Naive B cell (primary cell): ENCODE results near the gene EPB41L2. TPM values are rescaled to one million over a fixed set of nuclear protein-coding genes. Genes with fewer than 3 reads are reported as not detected.

Source experiments
- ATAC-seq, 2 donors: fragments of 150-1000 bp; cut with Tn5 transposase; 2 replicates each; pipeline ENCODE4 v1.10.0; 2021; ENCODE audit warnings: low read depth in 2 of 2, mild to moderate bottlenecking in 2 of 2, moderate library complexity in 2 of 2
- DNase-seq: peaks from one replicate; pipeline ENCODE4 v3.0.0; 2022
- H3K27ac Mint-ChIP-seq, 6 donors: one replicate each; pipeline ENCODE4 v1.8.0; 2020 to 2022; ENCODE audit warnings: mild to moderate bottlenecking in 6 of 6, mixed read lengths in 6 of 6, moderate library complexity in 5 of 6, inconsistent platforms in 2 of 6
- H3K27me3 Mint-ChIP-seq, 3 donors: one replicate each; pipeline ENCODE4 v1.8.0; 2021 to 2022; ENCODE audit warnings: mixed read lengths in 3 of 3, mild to moderate bottlenecking in 1 of 3
- H3K36me3 Mint-ChIP-seq, 2 donors: one replicate each; pipeline ENCODE4 v1.8.0; 2020 to 2022; ENCODE audit warnings: mixed read lengths in 2 of 2, inconsistent platforms in 1 of 2, mild to moderate bottlenecking in 1 of 2
- H3K4me1 Mint-ChIP-seq, 3 donors: one replicate each; pipeline ENCODE4 v1.8.0; 2020 to 2022; ENCODE audit warnings: mixed read lengths in 3 of 3, inconsistent platforms in 1 of 3, mild to moderate bottlenecking in 1 of 3, moderate library complexity in 1 of 3
- H3K4me3 Mint-ChIP-seq, 8 donors: one replicate each; pipeline ENCODE4 v1.8.0; 2020 to 2022; ENCODE audit warnings: mild to moderate bottlenecking in 8 of 8, mixed read lengths in 8 of 8, moderate library complexity in 8 of 8, inconsistent platforms in 2 of 8
- H3K9me3 Mint-ChIP-seq, 7 donors: one replicate each; pipeline ENCODE4 v1.8.0; 2020 to 2022; ENCODE audit warnings: mixed read lengths in 7 of 7, mild to moderate bottlenecking in 5 of 7, inconsistent platforms in 2 of 7, moderate library complexity in 1 of 7
- polyA plus RNA-seq, 6 donors: library from polyadenylated mRNA; unstranded; fragments of 300-500 nt; fragmentation: Illumina TruSeq; gene quantifications; one replicate each; pipeline ENCODE4 v1.2.3, GENCODE V29; 2021; ENCODE audit warnings: low read depth in 6 of 6

EPB41L2 gene
- polyA plus RNA-seq, 6 donors from 2014 or later, result 10.9 to 51.1 (median 34.0) TPM

DNA sequence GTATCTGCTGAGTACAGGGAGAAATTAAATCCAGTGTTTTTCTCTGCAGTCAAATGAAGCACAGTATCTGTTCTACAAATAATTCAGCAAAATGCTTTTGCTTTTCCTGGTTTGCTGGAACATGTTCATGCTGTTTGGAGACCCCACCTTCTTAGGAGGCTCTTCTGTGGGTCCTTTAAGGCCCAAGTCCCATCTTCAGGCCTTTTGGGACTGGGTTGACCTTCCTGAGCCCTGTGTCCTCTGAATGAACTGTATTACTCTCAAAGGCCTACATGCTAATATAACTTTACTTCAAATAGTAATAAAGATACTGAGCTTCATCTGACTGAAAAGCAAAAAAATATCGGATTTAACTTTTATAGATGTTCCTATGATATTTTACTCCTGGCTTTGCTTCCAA is 216.5 kb downstream of the EPB41L2 start:
- no peak for ATAC-seq
- no peaks in the 10 kb centered on the region for H3K9me3 Mint-ChIP-seq

DNA sequence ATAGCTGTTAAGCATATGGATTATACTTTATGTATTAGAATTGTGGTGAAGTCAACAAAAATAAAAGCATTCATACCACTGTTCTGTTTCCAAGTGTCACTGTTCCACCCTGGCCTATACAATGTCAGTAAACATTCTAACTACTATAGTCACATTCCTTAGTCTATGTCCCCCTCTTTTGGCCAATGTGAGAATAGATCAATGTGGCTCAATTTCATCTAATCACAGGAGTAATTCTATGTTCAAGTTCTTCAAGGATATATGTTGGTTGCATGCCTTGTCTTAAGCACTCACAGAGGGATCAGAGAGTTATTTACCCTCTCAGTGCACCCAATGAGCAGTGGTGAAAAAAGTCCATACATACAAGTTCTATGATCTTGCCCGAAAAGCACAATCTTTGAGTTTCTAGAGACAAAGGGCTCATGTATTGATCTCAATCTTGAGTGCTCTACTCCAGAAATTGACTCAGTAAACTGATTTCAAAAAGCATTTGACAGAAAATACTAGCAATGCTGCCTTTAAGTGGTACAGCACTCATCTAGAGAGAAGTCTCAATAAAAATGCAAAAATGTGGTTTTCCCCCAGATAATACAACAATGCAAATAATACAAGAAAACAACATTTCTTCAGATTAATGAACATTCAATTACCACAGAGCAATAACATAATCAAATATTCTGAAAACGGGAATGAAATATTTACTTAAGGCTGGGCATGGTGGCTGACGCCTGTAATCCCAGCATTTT is 219.3 kb downstream of the EPB41L2 start:
- Mint-ChIP-seq H3K27me3 (no peaks in the 10 kb centered on the region), H3K9me3 (no peaks in the 10 kb centered on the region), H3K4me3 (no peak overlapping the region), H3K27ac (no peak overlapping the region), H3K36me3 (peaks cover 11% of the 10 kb centered on the region in 2 donors), H3K4me1 (peaks cover 18 to 23% (median 21%) of the 10 kb centered on the region in 3 donors)
- peak; percentile 59 to 64 for ATAC-seq
- peak; percentile 21 for DNase-seq

More for the DNA sequence above, 216.5 kb downstream of the EPB41L2 start:
- Mint-ChIP-seq H3K27ac (peak overlapping the region in 3 of 6 donors; percentile 32 to 78 (median 74)), H3K4me1 (peaks cover 22 to 36% (median 31%) of the 10 kb centered on the region in 3 donors), H3K36me3 (peaks cover 0 to under 1% of the 10 kb centered on the region in 2 donors), H3K27me3 (no peaks in the 10 kb centered on the region), H3K4me3 (peak overlapping the region in 1 of 8 donors; percentile 66)
- no peak for DNase-seq

DNA sequence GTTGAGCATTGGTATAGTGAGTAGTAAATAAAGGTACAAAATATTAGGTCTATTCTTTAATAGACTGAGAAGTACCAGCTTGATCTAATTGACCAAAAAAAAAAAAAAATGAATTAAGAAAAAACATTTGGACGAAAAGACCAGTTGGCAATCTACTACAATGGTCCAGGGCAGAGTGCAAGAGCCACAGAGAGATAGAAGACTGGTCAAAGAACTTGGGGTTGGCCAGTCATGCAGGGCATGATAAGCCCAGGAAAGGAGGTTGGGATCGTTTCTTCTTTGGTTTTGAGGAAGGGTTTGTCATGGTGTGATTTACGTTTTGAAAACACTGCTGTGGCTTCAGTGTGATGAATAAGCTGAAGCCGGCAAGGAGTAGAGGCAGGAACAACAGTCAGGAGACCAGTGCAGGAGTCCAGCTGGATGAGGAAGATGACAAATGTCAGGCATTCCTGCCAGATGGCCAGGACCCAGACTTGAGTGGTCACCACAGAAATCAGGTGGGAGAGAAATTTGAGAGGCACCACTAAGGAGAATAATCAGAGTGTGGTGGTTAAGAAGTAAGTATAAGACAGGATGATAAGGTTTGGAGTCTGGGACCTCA is 221.8 kb downstream of the EPB41L2 start:
- peak overlapping the region in 3 of 6 donors; percentile 6 to 86 (median 47) for H3K27ac Mint-ChIP-seq
- H3K4me1 Mint-ChIP-seq, result no peaks in the 10 kb centered on the region
- ATAC-seq (no peak), DNase-seq (no peak)
- H3K27me3 Mint-ChIP-seq, result no peaks in the 10 kb centered on the region
- H3K4me3 Mint-ChIP-seq, result no peak overlapping the region
- no peaks in the 10 kb centered on the region for H3K9me3 Mint-ChIP-seq
- H3K36me3 Mint-ChIP-seq, result peaks cover 11 to 17% of the 10 kb centered on the region in 2 donors

DNA sequence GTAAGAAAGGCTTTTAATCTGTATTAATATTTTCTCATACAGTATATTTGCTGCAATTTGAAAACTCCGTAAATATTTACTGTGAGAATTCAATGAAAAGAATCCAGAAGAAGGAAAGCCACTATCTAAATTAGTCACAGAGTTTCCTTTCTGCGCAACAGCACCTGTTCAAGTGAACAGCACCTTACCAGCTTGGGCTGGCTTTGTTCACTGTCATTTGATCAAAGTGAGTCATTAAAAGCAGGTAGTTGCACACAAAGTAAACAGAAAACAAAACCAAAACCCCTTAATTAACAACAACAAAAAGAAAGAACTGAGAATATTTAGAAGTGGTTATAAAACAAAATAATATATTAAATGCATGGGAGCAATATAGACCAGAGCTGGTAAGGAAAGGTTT is 223.0 kb downstream of the EPB41L2 start:
- H3K27ac Mint-ChIP-seq, result no peak overlapping the region
- ATAC-seq, result no peak
- peaks cover 11 to 17% of the 10 kb centered on the region in 2 donors for H3K36me3 Mint-ChIP-seq

DNA sequence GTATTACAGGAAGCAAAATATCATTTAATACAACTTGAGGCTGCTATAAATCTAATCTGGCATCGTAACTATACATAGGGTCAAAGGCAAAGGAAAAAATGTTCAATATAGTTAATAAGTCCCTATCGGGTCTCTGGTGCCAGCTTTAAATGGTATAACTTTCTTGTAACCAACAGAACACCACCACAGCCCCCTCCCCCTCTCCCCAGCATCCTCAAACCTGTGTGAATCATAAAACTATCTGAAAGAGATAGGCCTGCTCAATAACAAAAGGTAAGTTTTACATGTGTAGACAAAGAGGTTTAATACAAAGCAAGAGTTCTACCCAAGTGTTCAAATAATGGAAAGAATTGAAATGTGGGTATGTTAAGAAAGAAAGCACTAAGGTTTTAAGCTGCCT is 223.7 kb downstream of the EPB41L2 start:
- ATAC-seq (no peak), DNase-seq (no peak)
- no peaks in the 10 kb centered on the region for H3K27me3 Mint-ChIP-seq
- no peak overlapping the region for H3K27ac Mint-ChIP-seq
- H3K4me3 Mint-ChIP-seq, result no peak overlapping the region
- H3K9me3 Mint-ChIP-seq, result no peaks in the 10 kb centered on the region
- H3K4me1 Mint-ChIP-seq, result no peaks in the 10 kb centered on the region
- peaks cover 11 to 17% of the 10 kb centered on the region in 2 donors for H3K36me3 Mint-ChIP-seq

More for the DNA sequence above, 223.0 kb downstream of the EPB41L2 start:
- no peak for DNase-seq
- H3K9me3 Mint-ChIP-seq, result no peaks in the 10 kb centered on the region
- no peak overlapping the region for H3K4me3 Mint-ChIP-seq
- H3K27me3 Mint-ChIP-seq, result no peaks in the 10 kb centered on the region
- H3K4me1 Mint-ChIP-seq, result no peaks in the 10 kb centered on the region

DNA sequence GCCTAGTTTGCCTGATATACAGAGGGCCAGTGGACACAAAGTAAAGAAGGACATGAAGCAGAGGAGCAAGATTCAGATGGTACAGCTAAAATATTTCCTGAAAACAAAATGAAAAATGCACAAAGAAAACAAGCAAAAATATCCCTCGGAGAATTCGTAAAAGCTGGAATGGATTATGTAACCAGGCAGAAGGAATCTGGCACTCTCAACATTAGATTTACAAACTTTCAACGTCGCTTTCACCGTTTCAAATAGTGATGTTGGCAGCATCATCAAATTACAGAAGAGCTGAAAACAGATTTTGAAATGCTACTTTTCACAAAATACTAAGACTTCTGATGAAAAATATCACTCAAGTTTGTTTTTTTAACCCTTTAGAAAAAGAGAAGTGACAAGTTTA is 224.1 kb downstream of the EPB41L2 start:
- Mint-ChIP-seq H3K36me3 (peaks cover 11 to 17% of the 10 kb centered on the region in 2 donors), H3K9me3 (no peaks in the 10 kb centered on the region), H3K4me1 (no peaks in the 10 kb centered on the region), H3K4me3 (no peak overlapping the region), H3K27ac (peak overlapping the region in 1 of 6 donors; percentile 12), H3K27me3 (no peaks in the 10 kb centered on the region)
- DNase-seq (no peak), ATAC-seq (no peak)

DNA sequence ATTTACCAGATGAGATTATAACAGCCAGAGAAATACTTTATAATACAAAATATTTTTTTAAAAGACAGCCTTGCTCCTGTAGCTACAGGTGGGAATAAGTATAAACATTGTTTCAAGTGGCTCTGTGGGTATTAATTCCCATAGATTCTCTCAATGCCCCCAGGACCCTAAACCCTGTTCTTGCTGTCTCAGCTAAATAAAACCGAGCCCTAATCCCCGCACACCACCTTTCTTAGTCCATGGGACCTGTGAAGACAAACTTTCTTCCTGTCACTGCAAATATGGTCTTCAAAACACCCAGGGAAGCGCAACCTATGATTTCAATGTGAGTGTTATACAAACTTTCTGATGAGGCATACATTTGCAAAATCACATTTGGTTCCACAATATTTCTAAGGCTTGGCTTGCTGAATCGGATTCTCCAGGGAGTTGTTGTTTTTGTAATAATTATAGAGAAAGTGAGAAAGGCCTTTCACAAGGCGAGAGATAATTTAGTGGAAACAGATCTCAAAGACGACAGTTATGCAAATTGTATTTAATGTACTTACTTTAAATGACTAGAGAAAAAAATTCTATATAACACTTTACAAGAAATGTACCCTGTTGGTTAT is 224.7 kb downstream of the EPB41L2 start:
- Mint-ChIP-seq H3K27me3 (no peaks in the 10 kb centered on the region), H3K9me3 (no peaks in the 10 kb centered on the region), H3K27ac (peak overlapping the region in 1 of 6 donors; percentile 12), H3K36me3 (peaks cover 11 to 17% of the 10 kb centered on the region in 2 donors), H3K4me3 (no peak overlapping the region), H3K4me1 (no peaks in the 10 kb centered on the region)
- DNase-seq (no peak), ATAC-seq (no peak)

DNA sequence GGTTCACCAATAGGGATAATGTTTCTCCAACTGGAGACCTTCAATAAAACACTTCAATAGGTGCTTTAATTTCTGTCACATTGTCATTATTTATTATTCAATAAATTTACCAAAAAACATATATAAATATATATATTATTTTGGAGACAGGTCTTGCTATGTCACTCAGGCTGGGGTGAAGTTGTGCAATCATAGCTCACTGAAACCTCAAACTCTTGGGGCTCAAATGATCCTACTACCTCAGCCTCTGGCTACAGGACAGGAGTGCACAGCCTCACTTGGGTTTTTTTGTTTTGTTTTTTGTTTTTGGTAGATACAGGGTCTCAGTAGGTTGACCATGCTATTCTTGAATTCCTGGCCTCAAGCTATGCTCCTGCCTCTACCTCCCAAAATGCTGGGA is 226.0 kb downstream of the EPB41L2 start:
- Mint-ChIP-seq H3K9me3 (no peaks in the 10 kb centered on the region), H3K4me1 (no peaks in the 10 kb centered on the region), H3K36me3 (peaks cover 11 to 17% of the 10 kb centered on the region in 2 donors), H3K27me3 (no peaks in the 10 kb centered on the region), H3K4me3 (no peak overlapping the region), H3K27ac (no peak overlapping the region)
- ATAC-seq (no peak), DNase-seq (no peak)

DNA sequence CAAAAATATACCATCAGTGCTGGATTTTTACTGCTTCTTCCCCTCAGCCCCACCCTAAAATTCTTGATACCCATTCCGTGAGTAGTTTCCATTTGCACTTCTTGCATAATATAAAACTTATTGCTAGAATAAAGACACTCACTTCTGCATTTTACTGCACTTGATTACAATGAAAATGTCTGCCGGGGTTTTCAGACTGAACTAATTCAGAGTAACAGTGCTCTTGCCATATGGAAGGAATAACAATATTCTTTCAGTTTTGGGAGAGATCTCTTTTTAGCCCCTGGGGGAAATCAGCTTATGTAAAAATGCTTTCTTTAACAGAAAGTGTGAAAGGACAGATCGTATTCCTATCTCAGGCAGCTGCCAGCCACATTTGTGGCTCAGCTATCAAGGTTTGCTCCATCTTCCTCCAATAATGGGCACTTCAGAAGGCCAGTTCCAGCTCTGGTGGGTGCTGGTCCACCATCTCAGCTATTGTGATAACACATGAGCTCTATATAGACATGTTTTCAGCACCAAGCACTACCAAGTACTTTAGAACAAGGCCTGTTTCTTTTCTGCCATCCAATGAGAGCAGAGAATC is 226.9 kb downstream of the EPB41L2 start:
- ATAC-seq (no peak), DNase-seq (no peak)
- H3K4me1 Mint-ChIP-seq, result no peaks in the 10 kb centered on the region
- H3K27me3 Mint-ChIP-seq, result no peaks in the 10 kb centered on the region
- peak overlapping the region in 1 of 6 donors; percentile 43 for H3K27ac Mint-ChIP-seq
- no peaks in the 10 kb centered on the region for H3K9me3 Mint-ChIP-seq
- no peak overlapping the region for H3K4me3 Mint-ChIP-seq
- peaks cover 7 to 15% of the 10 kb centered on the region in 2 donors for H3K36me3 Mint-ChIP-seq

DNA sequence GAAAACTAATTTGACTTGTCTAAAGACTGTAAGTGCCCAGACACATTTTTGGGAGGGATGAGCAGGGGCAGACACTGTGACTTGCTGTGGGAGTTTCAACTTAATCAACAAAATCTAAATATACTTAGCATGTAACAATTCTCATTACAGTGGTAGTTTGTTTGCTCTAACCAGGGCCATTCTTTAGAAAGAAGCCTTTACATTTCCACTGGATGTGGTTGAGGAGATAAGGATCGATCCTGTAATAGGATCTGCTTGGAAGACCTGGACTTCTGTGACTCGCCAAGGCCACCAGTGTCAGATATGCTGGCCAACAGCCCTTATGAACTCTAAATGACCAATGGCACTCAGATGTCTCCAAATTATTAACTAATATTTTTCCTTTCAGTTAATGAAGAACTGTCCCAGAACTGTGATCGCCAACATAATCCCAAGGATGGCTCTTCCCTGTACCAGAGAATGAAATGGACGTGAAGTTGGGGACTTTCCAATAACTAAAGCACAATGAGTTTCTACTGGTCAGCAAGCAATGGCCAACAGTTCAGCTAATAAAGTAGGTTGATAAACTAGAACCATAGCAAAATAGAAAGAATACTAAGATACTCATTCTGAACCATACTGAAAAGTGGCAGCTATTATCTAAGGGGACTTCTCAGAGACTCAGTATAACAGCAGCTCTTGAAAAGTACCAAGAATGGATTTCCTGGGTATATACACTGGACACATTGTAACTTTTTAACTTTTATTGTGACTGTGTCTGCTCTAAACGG is 228.4 kb downstream of the EPB41L2 start:
- no peak for ATAC-seq
- peaks cover 0 to 11% of the 10 kb centered on the region in 2 donors for H3K36me3 Mint-ChIP-seq

DNA sequence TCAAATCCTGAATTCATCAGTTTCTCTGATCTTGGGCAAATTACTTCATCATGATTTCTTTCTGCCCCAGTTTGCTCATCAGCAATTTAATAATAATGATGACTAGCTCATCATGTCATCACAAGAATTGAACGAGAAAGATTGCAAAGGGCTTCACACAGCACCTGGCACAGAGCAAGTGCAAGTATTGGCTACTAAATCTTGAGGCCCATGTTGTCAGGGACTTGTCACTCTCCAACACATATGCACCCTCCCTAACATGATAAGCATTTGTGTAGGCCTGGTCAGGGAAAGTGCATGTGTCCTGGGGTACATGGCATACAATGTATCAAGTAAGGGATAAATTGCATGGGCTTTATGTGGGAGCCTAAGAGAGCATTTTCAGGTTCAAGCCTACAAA is 229.5 kb downstream of the EPB41L2 start:
- H3K4me1 Mint-ChIP-seq, result no peaks in the 10 kb centered on the region
- ATAC-seq (no peak), DNase-seq (no peak)
- H3K27ac Mint-ChIP-seq, result no peak overlapping the region
- H3K36me3 Mint-ChIP-seq, result peaks cover 0 to 9% of the 10 kb centered on the region in 2 donors
- no peaks in the 10 kb centered on the region for H3K9me3 Mint-ChIP-seq
- H3K27me3 Mint-ChIP-seq, result no peaks in the 10 kb centered on the region
- H3K4me3 Mint-ChIP-seq, result no peak overlapping the region

More for the DNA sequence above, 228.4 kb downstream of the EPB41L2 start:
- Mint-ChIP-seq H3K27ac (no peak overlapping the region), H3K4me1 (no peaks in the 10 kb centered on the region), H3K27me3 (no peaks in the 10 kb centered on the region), H3K9me3 (no peaks in the 10 kb centered on the region), H3K4me3 (no peak overlapping the region)
- no peak for DNase-seq

DNA sequence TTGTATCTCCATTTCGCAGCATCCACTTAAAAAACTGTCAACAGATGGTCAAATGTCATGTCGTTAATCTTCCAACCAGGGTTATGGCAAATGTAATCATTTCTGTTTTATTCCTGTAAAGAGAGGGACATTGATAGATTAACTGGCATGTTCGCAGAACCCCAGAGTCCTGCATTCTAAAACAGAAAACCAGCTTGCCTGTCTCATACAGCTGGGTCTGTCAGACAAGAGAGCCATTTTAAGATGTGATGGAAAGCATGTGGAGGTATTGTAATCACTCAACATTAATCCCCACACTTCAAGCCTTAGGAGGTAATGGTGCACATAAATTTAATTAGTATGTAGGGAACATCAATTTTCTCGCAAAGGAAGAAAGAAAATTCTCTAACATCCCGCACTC is 231.4 kb downstream of the EPB41L2 start:
- Mint-ChIP-seq H3K27me3 (no peaks in the 10 kb centered on the region), H3K27ac (no peak overlapping the region), H3K4me3 (no peak overlapping the region), H3K9me3 (no peaks in the 10 kb centered on the region), H3K4me1 (no peaks in the 10 kb centered on the region), H3K36me3 (peaks cover 0 to 4% of the 10 kb centered on the region in 2 donors)
- DNase-seq (no peak), ATAC-seq (no peak)

DNA sequence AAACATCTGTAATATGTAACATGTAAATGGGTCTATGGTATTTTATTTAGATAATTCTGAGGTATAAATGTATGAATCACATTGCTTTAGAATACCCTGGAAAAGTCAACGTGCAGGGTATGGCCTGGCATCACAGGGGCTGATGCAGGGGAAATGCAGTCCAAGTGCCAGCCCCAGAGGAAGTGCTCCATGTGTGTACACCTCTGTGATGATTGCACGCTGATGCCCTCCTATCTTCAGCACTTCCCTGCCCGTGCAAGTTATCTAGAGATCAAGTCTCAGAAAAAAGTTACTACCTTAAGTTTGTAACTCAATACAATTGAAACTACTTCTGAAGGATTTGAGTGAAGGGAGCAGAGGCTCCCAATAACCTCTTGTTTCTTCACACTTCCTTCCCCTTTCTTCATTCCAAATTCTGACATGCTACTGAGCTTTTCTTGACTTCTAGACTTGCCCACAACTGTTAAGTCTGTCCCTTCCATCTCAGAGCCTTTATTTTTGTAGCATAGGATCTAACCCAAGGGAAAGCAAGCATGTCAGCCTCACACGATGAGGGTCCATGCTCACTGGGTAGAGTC is 233.6 kb downstream of the EPB41L2 start:
- ATAC-seq (no peak), DNase-seq (no peak)
- Mint-ChIP-seq H3K36me3 (peaks cover 0 to 4% of the 10 kb centered on the region in 2 donors), H3K27ac (no peak overlapping the region), H3K4me3 (no peak overlapping the region), H3K4me1 (no peaks in the 10 kb centered on the region), H3K27me3 (no peaks in the 10 kb centered on the region), H3K9me3 (no peaks in the 10 kb centered on the region)
